ENCODE results near the gene MYL7. TPM values are rescaled to one million over a fixed set of nuclear protein-coding genes. Genes with fewer than 3 reads are reported as not detected.
A peak's percentile ranks its signal among the peaks of the same experiment; 100 is the strongest.

Gene MYL7
- total and polyA plus RNA-seq, 2 of the 13 experiments (the other 11 are each of a cell fraction or from before 2014, with no cell fraction given), result 1.8 TPM; not detected in 1

DNA sequence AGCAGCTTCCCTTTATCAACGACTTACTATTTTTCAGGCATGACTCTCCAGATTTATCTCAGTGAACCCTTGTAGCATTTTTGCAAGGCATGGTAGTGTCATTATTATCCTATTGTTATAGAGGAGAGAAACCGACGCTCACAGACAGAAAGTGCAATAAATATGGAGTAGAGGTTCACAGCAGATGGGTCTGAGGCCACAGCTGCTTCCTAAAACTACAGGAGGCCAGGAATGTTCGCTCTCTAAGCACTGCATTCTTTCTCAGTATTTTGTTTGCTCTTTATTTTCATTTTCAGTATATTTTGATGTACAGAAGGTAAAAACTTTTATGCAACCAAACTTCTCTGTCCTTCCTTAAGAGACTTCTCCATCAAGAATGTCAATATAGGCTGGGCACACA is 41.5 kb downstream of the MYL7 start (continued):
- TF ChIP-seq ZNF703 (CRISPR knock-in tag; IDR thresholded peaks at IDR 0.05; ENCODE audit: borderline replicate concordance) (no peak), SMYD3 (CRISPR knock-in tag; IDR thresholded peaks at IDR 0.05) (no peak), ZNF274 (CRISPR knock-in tag; IDR thresholded peaks at IDR 0.05) (no peak), FOSL1 (CRISPR knock-in tag; IDR thresholded peaks at IDR 0.05; ENCODE audit: borderline replicate concordance) (no peak)
- TF ChIP-seq, protein P1, sequence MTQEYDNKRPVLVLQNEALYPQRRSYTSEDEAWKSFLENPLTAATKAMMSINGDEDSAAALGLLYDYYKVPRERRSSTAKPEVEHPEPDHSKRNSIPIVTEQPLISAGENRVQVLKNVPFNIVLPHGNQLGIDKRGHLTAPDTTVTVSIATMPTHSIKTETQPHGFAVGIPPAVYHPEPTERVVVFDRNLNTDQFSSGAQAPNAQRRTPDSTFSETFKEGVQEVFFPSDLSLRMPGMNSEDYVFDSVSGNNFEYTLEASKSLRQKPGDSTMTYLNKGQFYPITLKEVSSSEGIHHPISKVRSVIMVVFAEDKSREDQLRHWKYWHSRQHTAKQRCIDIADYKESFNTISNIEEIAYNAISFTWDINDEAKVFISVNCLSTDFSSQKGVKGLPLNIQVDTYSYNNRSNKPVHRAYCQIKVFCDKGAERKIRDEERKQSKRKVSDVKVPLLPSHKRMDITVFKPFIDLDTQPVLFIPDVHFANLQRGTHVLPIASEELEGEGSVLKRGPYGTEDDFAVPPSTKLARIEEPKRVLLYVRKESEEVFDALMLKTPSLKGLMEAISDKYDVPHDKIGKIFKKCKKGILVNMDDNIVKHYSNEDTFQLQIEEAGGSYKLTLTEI (CRISPR knock-in tag; conservative IDR thresholded peaks at IDR 0.05), result no peak

DNA sequence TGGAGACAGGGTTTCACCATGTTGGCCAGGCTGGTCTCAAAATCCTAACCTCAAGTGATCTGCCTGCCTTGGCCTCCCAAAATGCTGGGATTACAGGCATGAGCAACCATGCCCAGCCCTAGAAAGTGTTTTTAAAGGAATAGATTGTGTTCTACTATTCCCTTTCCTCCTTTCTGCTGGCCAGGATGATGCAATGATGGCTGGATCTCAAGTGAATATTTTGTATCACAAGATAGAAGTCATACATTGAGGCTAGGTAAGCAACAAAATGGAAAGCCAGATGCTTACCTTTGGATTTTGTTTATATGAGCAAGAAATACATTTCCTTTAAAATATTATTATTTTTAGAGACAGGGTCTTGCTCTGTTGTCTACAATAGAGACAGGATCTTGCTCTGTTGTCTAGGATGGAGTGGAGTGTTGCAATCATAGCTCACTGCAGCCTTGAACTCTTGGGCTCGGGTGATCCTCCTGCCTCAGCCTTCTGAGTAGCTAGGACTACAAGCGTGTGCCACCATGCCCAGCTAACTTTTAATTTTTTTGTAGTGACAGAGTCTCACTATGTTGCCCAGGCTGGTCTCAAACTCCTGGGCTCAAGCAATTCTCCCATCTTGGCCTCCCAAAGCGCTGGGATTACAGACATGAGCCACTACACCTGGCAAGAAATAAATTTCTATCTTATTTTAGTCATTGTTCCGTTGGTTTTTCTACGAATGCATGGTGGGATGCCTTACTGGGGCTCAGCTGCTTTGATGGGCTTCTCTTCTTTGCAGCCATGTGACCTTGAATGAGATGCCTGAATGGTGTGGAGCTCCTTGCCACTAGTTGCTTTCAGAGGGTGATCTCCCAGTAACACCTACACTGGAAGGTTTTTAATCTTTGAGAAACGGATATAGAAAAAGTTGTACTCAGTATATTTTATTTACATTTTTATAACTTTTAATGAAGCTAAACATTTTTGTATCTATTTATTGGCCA is 42.8 kb downstream of the MYL7 start:
- Histone ChIP-seq H3K4me3 (replicated peaks in 1 of 3; ENCODE audit: insufficient read depth in 1 of 3, low read depth in 2 of 3, low read length in 3 of 3) (no peak overlapping the region), H4K20me1 (ENCODE audit: insufficient read depth, low read length) (no peaks in the 10 kb centered on the region), H3K27me3 (ENCODE audit: control insufficient read depth in 1 of 2, insufficient read depth in 2 of 2, low read length in 2 of 2) (peaks cover 2 to 14% of the 10 kb centered on the region in 2 experiments; a peak in 2 of 5 replicates), H3K4me1 (ENCODE audit: insufficient read depth, low read length) (peaks cover 65% of the 10 kb centered on the region), H3K4me2 (ENCODE audit: low read depth, low read length) (peak overlapping the region; percentile 23; the same call in 1 of the 2 replicates), H3K9me3 (ENCODE audit: low read length) (no peaks in the 10 kb centered on the region), H3K9ac (ENCODE audit: insufficient read depth, low read depth, low read length) (no peak overlapping the region), H3K79me2 (ENCODE audit: insufficient read depth, low read length) (no peaks in the 10 kb centered on the region), H2AFZ (ENCODE audit: low read length) (no peak overlapping the region), H3K36me3 (replicated peaks in 1 of 2; ENCODE audit: control insufficient read depth in 1 of 2, insufficient read depth in 2 of 2, low read length in 2 of 2) (no peaks in the 10 kb centered on the region), H3K27ac (ENCODE audit: extremely low read length, insufficient read depth, low read length) (no peak overlapping the region)
- intact Hi-C loops (cut with micrococcal nuclease; ENCODE audit: unreplicated experiment), result no loop called here
- no peak for FAIRE-seq
- CTCF ChIA-PET (ENCODE audit: low intra/inter-chr PET ratio, low total read pairs), result no interaction called here
- WGBS (ENCODE audit: low lambda C conversion rate), result 18% methylated on average over 4 of the region's 6 CpGs
- DNase-seq (ENCODE audit: low spot score), result no peak
- POLR2A ChIA-PET, result interaction anchor here (0.5 to 1.1 kb wide), 3 partner anchors 9 to 17 kb away, joined by 3 to 4 read pairs (median 3); no protein-coding TSS in a partner anchor
- no peak for ATAC-seq
- no TSS peak for BruUV-seq (replicated peaks)
- in situ Hi-C loops (cut with HindIII; ENCODE audit: extremely low pct_ligation_motif_present, low pct_unique_long_range_greater_than_20kb), result no loop called here
- TF ChIP-seq ZSCAN25 (CRISPR knock-in tag; IDR thresholded peaks at IDR 0.05) (no peak), AGO1 (IDR thresholded peaks at IDR 0.05; ENCODE audit: low read depth, low read length, poor library complexity, severe bottlenecking) (no peak), KAT7 (CRISPR knock-in tag; IDR thresholded peaks at IDR 0.05; ENCODE audit: borderline replicate concordance) (no peak), STAT5B (CRISPR knock-in tag; IDR thresholded peaks at IDR 0.05) (no peak)
- TF ChIP-seq, protein P2, sequence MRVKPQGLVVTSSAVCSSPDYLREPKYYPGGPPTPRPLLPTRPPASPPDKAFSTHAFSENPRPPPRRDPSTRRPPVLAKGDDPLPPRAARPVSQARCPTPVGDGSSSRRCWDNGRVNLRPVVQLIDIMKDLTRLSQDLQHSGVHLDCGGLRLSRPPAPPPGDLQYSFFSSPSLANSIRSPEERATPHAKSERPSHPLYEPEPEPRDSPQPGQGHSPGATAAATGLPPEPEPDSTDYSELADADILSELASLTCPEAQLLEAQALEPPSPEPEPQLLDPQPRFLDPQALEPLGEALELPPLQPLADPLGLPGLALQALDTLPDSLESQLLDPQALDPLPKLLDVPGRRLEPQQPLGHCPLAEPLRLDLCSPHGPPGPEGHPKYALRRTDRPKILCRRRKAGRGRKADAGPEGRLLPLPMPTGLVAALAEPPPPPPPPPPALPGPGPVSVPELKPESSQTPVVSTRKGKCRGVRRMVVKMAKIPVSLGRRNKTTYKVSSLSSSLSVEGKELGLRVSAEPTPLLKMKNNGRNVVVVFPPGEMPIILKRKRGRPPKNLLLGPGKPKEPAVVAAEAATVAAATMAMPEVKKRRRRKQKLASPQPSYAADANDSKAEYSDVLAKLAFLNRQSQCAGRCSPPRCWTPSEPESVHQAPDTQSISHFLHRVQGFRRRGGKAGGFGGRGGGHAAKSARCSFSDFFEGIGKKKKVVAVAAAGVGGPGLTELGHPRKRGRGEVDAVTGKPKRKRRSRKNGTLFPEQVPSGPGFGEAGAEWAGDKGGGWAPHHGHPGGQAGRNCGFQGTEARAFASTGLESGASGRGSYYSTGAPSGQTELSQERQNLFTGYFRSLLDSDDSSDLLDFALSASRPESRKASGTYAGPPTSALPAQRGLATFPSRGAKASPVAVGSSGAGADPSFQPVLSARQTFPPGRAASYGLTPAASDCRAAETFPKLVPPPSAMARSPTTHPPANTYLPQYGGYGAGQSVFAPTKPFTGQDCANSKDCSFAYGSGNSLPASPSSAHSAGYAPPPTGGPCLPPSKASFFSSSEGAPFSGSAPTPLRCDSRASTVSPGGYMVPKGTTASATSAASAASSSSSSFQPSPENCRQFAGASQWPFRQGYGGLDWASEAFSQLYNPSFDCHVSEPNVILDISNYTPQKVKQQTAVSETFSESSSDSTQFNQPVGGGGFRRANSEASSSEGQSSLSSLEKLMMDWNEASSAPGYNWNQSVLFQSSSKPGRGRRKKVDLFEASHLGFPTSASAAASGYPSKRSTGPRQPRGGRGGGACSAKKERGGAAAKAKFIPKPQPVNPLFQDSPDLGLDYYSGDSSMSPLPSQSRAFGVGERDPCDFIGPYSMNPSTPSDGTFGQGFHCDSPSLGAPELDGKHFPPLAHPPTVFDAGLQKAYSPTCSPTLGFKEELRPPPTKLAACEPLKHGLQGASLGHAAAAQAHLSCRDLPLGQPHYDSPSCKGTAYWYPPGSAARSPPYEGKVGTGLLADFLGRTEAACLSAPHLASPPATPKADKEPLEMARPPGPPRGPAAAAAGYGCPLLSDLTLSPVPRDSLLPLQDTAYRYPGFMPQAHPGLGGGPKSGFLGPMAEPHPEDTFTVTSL (CRISPR knock-in tag; IDR thresholded peaks at IDR 0.05; ENCODE audit: borderline replicate concordance), result no peak
- TF ChIP-seq, protein P3, sequence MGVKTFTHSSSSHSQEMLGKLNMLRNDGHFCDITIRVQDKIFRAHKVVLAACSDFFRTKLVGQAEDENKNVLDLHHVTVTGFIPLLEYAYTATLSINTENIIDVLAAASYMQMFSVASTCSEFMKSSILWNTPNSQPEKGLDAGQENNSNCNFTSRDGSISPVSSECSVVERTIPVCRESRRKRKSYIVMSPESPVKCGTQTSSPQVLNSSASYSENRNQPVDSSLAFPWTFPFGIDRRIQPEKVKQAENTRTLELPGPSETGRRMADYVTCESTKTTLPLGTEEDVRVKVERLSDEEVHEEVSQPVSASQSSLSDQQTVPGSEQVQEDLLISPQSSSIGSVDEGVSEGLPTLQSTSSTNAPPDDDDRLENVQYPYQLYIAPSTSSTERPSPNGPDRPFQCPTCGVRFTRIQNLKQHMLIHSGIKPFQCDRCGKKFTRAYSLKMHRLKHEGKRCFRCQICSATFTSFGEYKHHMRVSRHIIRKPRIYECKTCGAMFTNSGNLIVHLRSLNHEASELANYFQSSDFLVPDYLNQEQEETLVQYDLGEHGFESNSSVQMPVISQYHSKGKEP (CRISPR knock-in tag; IDR thresholded peaks at IDR 0.05), result no peak
